G401 (cell line): ENCODE measurements around the gene PIAS1. TPM values are rescaled to one million over a fixed set of nuclear protein-coding genes. Genes with fewer than 3 reads are reported as not detected.
A peak's percentile ranks its signal among the peaks of the same experiment; 100 is the strongest.
"Not testable (repeated sequence)": the region's sequence is repeated elsewhere in the genome, so short reads cannot be mapped to it uniquely, and the experiment has no call there.

ENCODE experiments used
- DNase-seq: peaks from one replicate; pipeline ENCODE4 v3.0.0-alpha.2; 2015; ENCODE audit warnings: low spot score
- in situ Hi-C: cut with HindIII; loops from 2 replicates; pipeline ENCODE4 v1.10.0; 2016; ENCODE audit warnings: low sequenced_read_pairs, mixed read lengths
- total RNA-seq: library from RNA; depleted of rRNA; stranded (reverse); fragments of >200 nt; shearing (Covaris generic); gene quantifications from 2 replicates; pipeline ENCODE4 v1.2.3, GENCODE V29; 2014

PIAS1 gene
- total RNA-seq, 1 experiment from 2014 or later, result 44.8 TPM

DNA sequence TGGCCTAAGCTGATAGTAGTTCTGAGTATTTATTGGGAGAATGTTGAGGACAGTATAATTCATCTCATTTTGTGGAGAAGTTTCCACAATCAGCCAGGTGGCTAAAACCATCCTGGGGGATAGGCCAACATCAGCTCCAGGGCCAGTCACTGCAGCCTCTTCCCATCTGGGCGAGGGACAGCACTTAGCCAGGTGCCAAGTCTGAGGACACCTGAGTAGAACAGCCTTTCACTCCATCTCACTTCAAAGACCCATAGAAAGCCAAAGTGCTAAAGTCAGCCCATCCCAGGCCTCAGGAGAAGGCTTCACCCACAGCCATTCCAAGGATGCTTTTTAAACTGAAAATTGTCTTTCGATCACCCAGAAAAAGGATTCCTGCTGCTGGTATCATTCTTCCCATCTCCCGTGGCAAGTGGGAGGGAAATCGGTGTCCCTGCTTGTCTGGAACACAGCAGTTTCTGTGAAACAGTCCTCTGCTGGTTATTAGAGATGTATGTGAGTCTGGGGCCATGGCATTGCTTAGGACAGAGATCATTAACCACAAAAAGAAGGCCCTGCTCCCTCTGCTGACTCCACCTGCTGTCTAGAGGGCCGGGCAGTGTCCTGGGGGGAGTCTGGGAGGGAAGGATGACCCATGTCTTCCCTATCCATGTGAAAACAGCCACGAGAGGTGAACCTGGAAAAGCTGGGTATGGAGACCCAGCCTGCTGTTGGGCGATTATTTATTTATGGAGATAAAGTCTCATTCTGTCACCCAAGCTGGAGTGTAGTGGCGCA, 141.4 kb downstream of the PIAS1 start:
- no peak for DNase-seq
- in situ Hi-C loops, result no loop called here

DNA sequence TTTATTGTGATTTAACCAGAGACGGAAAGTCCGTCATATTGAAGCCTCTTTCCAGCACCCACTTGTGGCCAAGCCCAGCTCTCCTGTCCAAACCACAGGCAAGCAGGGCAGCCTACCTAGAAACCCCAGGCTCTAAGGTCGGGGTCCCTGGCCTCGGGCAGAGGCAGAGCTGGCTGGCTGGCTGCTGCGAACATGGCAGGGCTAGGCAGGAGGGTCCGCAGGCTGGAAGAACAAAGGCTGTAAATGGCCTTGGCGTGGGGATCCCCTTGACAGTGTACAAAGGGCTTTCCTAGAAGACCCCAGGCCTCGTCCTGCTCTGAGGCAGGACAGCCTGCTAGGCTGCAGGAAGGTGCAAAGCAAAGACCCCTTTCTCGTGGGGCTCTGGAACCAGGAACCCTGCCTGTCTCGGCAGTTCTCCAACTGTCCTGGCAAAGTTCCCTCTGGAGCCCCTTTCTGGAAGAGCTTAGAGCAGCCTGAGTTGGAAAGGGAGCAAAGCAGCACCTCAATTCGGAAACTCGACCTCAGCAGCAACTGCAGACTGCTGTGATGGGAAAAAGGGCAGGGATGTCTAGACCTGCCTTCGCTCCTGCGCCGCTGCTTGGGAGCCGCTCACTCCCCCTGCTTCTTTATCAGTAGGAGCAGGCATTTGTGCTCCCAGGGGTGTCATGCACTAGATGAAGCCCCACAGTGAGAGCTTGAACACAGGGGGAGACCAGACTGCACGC, 142.5 kb downstream of the PIAS1 start:
- in situ Hi-C loops, result no loop called here
- no peak for DNase-seq

DNA sequence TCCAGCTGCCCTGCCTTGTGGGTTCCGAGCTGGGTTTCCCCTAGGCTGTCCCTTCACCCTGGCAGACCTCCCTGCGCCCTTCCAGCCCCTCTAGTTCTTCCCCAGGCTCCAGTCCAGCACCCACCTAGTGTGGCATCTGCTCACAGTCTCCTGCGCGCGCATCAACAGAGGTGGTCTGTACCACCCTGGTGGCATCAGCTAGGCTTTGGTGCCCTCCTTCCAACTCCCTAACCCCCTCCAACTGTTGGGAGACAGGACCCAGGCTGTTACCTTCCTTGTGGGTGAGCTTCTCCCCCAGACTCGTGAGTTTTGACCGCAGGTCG, 143.0 kb downstream of the PIAS1 start:
- in situ Hi-C loops, result no loop called here
- DNase-seq, result no peak

DNA sequence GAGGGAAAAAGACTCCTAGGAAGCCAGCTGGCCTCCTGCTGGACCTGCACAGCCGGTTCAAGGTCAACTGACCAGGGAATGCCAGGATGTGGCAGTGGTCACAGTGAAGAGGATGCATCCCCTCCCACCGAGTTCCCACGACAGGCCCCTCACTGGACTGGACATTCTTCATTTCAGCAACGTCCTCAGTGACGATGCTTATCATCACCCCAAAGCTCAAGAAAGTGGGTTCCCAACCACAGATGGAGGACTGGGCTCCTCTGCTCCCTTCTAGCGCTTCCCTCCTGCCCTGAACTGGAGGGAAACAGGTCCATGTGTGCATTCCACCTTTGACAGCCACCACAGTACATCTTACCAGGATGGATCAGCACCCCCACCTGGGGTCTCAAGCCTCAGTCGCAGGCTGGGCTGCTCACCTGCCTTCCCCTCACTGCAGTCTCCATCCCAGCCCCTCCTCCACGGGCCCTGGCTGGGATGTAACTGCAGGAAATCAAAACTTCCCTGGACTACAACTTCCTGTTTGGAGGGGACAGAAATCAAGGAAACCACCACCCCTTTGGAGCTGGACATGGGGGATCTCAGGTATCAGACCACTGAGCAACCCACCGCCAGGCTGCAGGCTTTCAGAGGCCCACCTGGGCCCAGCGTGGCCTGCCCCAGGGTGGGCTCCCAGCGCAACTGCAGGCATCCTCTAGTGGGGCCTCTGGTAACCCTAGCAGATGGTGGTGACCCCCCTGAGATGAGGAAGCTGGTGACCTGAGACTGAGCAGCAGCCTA, 143.7 kb downstream of the PIAS1 start:
- in situ Hi-C loops, result no loop called here
- DNase-seq, result no peak

DNA sequence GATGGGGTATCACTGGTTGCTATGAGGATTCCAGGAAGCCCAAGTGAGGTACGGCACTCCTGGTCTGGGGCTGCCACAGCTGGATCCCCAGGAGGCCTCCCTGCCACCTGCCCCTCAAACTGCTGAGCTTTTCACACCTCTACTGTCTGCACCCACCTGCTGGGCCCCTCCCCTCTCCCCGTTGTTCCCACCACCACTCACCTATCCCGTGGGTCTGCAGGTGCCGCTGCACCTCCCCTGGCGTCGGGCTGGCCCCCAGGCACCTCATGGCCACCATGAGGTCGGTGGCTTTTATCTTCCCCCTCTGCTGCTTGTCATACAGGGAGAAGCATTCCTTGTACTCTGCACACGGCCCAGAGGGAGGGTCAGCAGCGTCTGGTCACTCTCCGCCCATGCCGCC, 145.2 kb downstream of the PIAS1 start:
- in situ Hi-C loops, result no loop called here
- no peak for DNase-seq

DNA sequence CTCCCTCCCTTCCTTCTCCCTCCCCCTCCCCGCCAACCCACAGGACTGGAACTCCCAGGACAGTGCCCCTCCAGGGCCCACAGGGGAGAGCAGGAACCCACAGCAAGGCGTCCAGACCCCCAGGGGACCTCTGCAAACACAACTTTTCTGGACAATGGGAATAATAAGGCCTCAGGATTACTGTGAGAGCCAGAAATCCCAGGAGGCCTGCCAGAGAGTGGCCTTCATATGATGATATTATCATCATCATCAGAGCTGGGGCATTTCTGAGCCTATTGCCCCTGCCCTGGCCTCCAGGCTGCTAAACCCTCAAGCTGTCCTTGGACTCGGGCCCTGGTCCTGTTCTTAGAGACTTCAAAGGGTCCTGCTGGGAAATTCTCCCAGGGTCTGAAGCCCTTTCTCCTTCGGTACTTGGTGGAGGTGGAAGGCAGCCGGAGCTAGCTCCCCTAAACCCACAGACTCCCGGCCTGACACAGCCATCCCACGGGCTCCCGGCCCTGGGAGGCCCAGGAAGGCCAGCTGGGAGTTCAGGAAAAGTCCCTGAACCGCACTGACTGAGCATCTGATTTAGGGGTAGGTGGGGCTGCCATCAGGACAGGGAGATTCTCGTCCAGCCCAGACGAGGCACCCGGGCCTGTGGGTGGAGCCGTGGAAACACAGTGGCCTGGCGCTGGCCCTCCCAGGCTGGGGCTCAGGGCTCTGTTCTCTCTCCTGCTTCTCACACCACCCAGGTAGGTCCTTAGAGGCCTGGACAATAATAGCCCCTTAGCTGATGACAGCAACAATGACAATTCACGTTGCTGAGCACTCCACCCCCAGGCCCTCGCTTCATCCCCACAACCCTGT, 146.1 kb downstream of the PIAS1 start:
- in situ Hi-C loops, result no loop called here
- no peak for DNase-seq

DNA sequence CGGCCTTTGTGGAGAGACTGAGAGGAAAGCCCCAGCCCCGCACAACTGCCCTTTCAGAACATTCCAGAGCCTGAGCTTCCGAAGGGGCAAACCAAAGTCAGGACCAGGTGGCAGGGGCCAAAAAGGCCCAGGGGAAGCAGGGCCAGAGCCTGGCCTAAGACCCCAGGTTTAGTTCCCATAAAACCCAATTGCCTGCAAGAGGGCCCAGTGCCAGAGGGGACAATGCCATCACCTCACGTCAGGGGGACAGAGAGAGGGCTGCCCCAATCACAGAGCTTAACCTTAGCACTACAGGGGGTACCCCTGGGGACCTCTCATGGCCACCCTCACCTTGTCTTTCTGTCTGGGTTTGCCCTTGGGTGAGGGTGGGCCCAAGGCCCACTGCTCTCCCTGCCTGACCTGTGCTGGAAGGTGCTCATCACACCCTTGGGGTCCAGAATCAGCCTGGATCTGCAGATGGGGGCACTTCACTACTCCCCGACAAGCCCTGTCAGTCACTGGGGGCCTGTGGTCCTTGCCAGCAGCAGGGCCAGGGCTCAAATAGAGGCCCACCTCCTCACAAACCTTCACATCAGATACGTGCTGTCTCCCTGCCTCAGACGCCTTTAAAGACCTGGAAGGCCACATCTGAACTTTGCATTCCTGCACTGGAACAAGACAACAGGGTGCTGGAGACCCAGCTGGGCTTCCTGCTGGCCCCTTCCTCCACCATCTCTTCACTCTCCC, 147.2 kb downstream of the PIAS1 start:
- in situ Hi-C loops, result no loop called here
- DNase-seq, result no peak

DNA sequence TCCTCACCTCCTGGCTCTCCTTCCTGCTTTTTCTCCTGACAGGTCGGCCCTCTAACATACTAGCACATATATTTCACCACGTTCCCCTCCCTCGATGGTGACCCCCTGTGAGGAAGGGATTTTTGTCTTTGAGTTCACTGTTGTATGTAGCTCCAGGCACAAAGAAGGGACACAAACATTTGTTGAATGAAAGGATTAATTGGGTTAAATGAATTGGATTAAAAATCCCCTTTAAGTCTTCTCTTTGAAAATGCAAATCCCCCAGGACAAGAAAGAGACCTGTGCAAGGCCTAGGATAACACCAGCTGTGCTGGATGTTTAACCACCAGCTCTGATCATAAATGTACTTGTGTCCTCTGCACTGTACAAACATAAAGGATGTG, 147.8 kb downstream of the PIAS1 start:
- in situ Hi-C loops, result no loop called here
- no peak for DNase-seq

DNA sequence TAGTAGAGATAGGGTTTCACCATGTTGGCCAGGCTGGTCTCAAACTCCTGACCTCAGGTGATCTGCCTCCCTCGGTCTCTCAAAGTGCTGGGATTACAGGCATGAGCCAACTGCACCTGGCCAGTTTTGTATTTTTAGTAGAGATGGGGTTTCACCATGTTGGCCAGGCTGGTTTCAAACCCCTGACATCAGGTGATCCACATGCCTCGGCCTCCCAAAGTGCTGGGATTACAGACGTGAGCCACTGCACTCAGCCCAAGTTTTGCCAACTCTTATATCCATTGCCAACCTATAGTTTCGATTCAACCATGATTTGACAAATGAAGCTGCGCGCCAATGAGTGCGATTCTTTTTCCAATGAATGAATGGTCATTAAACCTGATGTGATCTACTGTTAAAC, 148.9 kb downstream of the PIAS1 start:
- in situ Hi-C loops, DNase-seq: not testable (repeated sequence)

DNA sequence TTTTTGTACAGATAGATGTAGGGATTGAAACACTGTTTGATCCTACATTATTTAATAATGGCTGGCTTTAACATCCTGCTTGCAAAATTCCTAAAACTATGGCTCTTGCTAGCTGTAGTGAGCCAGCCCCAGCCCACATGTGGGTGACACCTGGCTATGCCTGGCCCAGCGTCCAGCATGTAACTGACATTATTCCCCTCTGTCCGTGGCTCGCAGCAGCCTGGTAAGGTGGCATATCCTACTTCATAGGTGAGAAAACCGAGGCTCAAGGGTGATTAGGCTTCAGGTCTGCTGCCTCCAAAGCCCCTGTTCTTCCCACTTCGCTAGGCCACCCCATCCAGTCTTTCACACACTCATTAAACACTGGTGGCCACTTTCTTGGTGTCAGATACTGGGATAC, 149.4 kb downstream of the PIAS1 start:
- in situ Hi-C loops, result no loop called here
- DNase-seq, result no peak

DNA sequence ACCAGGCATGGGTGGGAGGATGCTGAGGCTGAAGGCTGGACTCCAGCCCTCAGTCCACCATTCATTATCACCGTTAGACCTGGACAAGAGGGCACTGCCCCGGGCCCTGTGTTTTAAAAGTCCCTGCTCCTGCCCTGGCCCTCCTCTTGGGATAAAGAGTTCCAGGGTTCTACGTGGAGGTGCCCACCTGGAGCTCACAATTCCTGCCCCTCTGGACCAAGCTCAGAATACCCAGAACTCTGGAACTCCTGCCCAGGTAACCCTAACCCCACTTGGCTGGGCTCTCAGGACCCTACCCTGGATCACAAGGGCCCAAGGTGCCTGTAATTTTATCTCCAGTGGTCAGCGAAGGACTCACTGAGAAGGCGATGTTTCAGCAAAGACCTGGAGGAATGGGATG, 149.8 kb downstream of the PIAS1 start:
- in situ Hi-C loops, result no loop called here
- DNase-seq, result no peak

DNA sequence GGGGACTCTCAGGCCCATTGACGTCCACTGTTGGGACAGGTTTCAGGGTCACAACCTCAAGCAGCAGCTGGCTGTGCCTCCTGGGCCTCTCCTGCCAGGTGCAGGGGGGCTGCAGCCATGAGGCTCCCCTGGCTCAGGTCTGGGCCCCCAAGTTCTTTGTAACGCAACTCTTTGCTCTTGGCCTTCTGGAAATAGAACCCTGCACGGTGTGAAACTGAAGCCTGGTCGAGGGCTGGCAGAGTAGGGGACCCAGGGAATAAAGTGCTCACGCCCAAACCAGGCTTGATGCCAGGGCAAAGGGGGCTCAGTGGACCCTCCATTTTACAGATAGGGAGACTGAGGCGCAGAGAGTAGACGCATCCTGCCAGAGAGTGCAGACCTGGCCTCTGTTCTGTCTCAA, 150.2 kb downstream of the PIAS1 start:
- in situ Hi-C loops, result no loop called here

DNA sequence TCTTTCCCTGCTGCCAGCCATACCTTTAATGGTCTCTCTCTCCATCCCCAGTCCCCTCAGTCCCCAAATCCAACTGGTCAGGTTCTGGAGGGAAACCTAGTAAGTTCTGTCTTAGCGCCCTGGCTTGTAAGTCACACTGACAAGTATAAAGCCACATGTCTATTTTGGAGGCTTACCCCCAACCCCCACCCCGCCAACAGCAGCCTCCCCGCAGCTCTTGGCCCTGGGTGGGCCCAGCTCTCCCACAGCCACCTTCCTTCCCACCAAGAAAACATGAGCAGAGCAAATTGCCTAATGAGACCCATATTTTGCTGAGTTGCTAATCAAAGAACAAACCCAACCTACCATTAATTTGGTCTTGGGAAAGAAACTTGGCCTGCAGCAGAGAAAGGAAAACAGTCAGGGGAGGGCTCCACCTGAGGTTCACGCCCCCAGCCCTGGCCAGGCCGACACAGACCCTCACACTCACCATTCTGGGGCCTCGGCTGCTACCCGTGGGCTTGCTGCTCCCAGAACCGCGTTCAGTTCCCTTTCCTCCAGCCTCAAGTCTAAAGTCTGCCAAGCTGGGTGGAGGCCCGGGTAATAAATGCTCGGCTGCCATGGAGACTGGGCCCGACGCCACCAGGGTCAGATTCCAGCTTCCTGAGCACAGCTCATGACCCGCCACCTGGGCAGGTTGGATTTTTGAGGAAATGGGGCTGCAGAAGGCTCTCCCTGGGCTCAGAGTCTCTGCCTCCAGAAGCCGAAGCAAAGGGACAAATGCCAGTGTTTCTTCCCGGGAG, 150.9 kb downstream of the PIAS1 start, which contains the start of gene CALML4:
Gene CALML4, minus strand, starts transcription at position 557 of the 782 bp plus-strand sequence. Its CDS starts 85 bp downstream, at position 472.
- DNase-seq, result peak; percentile 90
- in situ Hi-C loops, result no loop called here

More for the DNA sequence above, 150.2 kb downstream of the PIAS1 start:
- DNase-seq, result no peak

DNA sequence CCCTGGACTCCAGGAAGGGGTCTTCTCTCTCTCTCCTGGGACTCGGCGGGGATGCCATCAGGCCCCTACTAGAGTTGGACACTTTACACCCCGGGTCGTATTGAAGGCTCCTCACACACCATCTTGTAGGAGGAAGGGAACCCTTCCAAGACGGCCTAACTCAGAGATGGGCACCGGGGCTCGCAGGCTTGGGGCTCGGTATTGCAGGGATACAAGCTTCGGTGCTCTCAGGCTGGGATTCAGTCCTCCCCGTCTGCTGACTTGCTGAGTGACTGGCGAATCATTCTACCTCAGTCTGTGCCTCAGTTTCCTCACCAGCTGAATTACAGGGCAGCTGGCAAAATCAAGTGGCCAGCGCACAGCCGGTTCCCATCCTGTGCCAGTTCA, 151.4 kb downstream of the PIAS1 start:
- in situ Hi-C loops, result no loop called here
- no peak for DNase-seq

DNA sequence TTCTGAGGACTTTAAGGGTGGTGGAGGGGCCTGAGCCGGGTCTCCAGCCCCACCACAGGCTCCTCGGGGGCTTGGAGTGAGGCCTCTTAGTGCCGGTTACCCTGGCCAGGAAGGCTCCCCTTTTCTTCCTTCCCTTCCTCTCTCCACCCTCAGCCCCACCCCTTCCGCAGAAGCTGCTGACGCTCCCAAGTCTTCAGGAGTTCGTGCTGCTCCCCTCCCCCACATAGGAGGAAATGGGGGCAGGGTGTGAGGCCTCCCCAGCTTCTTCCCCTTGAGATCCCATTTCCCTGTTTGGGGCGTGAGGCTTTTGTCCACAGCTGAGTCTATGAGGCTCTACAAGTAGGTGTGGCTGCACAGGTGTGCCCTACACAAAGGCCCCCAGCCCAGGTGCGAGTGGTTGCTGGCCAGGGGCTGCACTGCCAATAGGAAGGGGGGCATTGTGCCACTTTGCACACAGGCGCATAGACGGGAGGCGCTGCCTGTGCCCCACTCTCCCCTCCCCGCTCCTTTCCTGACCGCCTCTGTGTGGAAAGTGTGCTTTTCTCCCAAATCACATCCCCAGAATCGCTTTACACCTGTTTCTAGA, 151.9 kb downstream of the PIAS1 start:
- DNase-seq, result no peak
- in situ Hi-C loops, result no loop called here

DNA sequence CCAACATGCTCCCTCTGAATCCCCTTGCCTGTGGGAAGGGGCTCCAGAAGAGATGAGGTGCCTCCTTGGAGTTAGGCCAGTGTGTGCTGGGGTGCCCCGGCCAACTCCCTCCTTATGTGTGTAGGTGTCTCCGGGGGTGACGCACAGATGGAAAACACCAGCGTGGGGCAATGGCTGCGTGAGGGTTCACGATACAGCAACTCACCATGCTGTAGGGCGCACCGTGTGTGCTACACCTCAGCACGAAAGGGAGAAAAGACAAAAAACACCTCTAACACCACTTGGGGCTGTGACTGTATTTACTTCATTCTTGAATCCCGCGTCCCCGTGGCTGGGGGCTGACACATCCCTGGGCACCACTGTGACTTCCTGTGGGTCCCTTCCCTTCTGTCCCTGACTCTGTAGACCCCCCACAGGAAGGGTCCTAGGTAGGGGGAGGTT, 152.6 kb downstream of the PIAS1 start:
- in situ Hi-C loops, result no loop called here

DNA sequence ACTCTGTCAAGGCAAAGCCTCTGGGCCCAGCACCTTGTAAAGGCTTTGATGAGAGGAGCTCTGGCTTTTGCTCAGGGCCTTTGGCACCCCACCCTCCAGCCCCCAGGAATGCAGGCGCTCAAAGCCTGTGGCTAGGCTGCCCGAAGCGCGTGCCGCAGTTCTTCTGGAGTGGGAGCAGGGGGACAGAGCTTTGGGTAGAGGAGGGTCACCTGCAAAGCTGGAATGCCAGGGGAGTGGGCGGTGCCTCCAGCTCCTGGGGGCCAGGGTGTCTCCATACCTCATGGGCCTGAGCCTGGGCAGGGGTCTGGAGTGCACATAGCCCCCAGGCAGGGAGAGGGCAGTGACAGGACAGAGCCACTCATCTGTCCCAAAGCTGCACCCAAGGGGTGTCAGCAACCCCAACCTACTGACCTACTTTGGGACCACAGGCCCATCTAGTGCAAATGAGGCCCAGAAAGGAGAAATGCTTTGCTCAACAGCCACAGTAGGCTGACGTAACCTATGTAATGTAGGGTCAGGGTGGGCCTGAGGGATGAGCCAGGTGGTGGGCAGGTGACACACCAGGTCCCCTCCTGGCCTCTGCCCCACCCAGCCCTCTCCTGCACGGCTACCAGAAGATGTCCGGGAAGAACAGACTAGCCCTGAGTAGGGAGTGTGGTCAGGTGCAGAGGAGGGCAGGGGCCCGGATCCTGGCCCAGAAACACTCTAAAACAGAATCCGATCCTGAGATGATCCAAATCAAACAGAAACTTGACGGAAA, 153.2 kb downstream of the PIAS1 start:
- no peak for DNase-seq
- in situ Hi-C loops, result no loop called here

More for the DNA sequence above, 152.6 kb downstream of the PIAS1 start:
- no peak for DNase-seq
